Keratinocyte (primary cell): ENCODE results near the gene DPYSL4. TPM values are rescaled to one million over a fixed set of nuclear protein-coding genes. Genes with fewer than 3 reads are reported as not detected.

ENCODE experiments used
- DNase-seq: peaks from one replicate; pipeline ENCODE4 v3.0.0-alpha.2; 2011; ENCODE audit warnings: low read depth, missing footprints, low spot score
- FAIRE-seq: peaks from 2 replicates; lab custom pipeline; 2011; peaks lifted over from hg19 to GRCh38; lab: Jason Lieb, UNC
- H2AFZ ChIP-seq: 2 replicates; pipeline ENCODE4 v1.6.0; 2012; ENCODE audit warnings: low read length, control low read depth, inconsistent platforms; ENCODE audit not compliant: control insufficient read depth
- H3K27ac ChIP-seq: 2 replicates; pipeline ENCODE4 v1.5.1; 2011; ENCODE audit warnings: low read length; ENCODE audit not compliant: control insufficient read depth, insufficient read depth
- H3K27me3 ChIP-seq: 3 replicates; pipeline ENCODE4 v1.6.0; 2011; ENCODE audit warnings: low read length; ENCODE audit not compliant: control insufficient read depth, insufficient read depth; ENCODE audit errors: extremely low read depth
- H3K36me3 ChIP-seq, 2 experiments: 2 replicates in 1 of 2; 3 replicates in 1 of 2; pipeline ENCODE4 v1.5.1; 2011; ENCODE audit warnings: low read length in 2 of 2, mild to moderate bottlenecking in 1 of 2; ENCODE audit not compliant: control insufficient read depth in 2 of 2, insufficient read depth in 2 of 2; ENCODE audit errors: extremely low read depth in 1 of 2
- H3K4me1 ChIP-seq: 3 replicates; pipeline ENCODE4 v1.5.1; 2011; ENCODE audit warnings: low read length; ENCODE audit not compliant: control insufficient read depth, insufficient read depth; ENCODE audit errors: extremely low read depth
- H3K4me2 ChIP-seq: 3 replicates; pipeline ENCODE4 v1.6.0; 2011; ENCODE audit warnings: low read depth, low read length; ENCODE audit not compliant: control insufficient read depth, insufficient read depth; ENCODE audit errors: extremely low read depth
- H3K4me3 ChIP-seq, 3 experiments: fragments of 200-600 bp in 1 of 3; sonication (generic) in 1 of 3; 2 replicates in 2 of 3; 3 replicates in 1 of 3; pipeline ENCODE4 v1.5.1; 2011 to 2016; ENCODE audit warnings: low read length in 3 of 3, mild to moderate bottlenecking in 3 of 3, control low read depth in 2 of 3, inconsistent platforms in 1 of 3, low read depth in 1 of 3, mixed read lengths in 1 of 3, mixed run types in 1 of 3, moderate library complexity in 1 of 3; ENCODE audit not compliant: control insufficient read depth in 2 of 3, insufficient read depth in 2 of 3; ENCODE audit errors: extremely low read depth in 1 of 3
- H3K79me2 ChIP-seq: 2 replicates; pipeline ENCODE4 v1.6.0; 2012; ENCODE audit warnings: low read length; ENCODE audit not compliant: control insufficient read depth, insufficient read depth
- H3K9ac ChIP-seq: 3 replicates; pipeline ENCODE4 v1.6.0; 2011; ENCODE audit warnings: low read length; ENCODE audit not compliant: control insufficient read depth, insufficient read depth; ENCODE audit errors: extremely low read depth
- H3K9me1 ChIP-seq: 3 replicates; pipeline ENCODE4 v1.6.0; 2011; ENCODE audit warnings: low read length; ENCODE audit not compliant: control insufficient read depth, insufficient read depth; ENCODE audit errors: extremely low read depth
- H3K9me3 ChIP-seq: 2 replicates; pipeline ENCODE4 v1.5.1; 2012; ENCODE audit warnings: low read depth, low read length; ENCODE audit not compliant: control insufficient read depth
- H4K20me1 ChIP-seq: 3 replicates; pipeline ENCODE4 v1.6.0; 2011; ENCODE audit warnings: low read length; ENCODE audit not compliant: control insufficient read depth, insufficient read depth; ENCODE audit errors: extremely low read depth
- CTCF ChIP-seq, 3 experiments: IDR thresholded peaks in 1 of 3; conservative IDR thresholded peaks in 1 of 3; optimal IDR thresholded peaks in 1 of 3; 2 replicates in 2 of 3; 3 replicates in 1 of 3; pipeline versions ENCODE3 to v1.5.1; 2011; ENCODE audit warnings: low read length in 3 of 3, mild to moderate bottlenecking in 3 of 3, moderate library complexity in 2 of 3, control low read depth in 1 of 3, inconsistent platforms in 1 of 3; ENCODE audit not compliant: insufficient read depth in 2 of 3; ENCODE audit errors: extremely low read depth in 1 of 3
- EZH2 ChIP-seq: IDR thresholded peaks from one replicate; pipeline ENCODE4 v1.6.1; 2012; ENCODE audit warnings: inconsistent platforms, mild to moderate bottlenecking, low read length, moderate library complexity
- dilution Hi-C: fragments of 300-500 bp; cut with MboI; formaldehyde crosslinking; loops from one replicate; pipeline ENCODE4 v1.7.0; 2020; ENCODE audit warnings: low sequenced_read_pairs; ENCODE audit not compliant: extremely low pct_ligation_motif_present
- polyA plus RNA-seq, 5 experiments: library from polyadenylated mRNA; depleted of rRNA in 3 of 5; stranded (reverse) in 3 of 5; stranded (forward) in 1 of 5; unstranded in 1 of 5; fragments of >200 nt; gene quantifications; 1 replicate in 1 of 5; 2 replicates in 3 of 5; 3 replicates in 1 of 5; pipeline versions ENCODE4 v1.2.1 to v1.2.3, GENCODE V29; 2011 to 2012; ENCODE audit warnings: missing spikeins in 2 of 5, low read depth in 1 of 5, low replicate concordance in 1 of 5

Gene DPYSL4
- polyA plus RNA-seq, 1 donor (not counting 4 experiments of a cell fraction or from before 2014, with no cell fraction given): 7.4 TPM

DNA sequence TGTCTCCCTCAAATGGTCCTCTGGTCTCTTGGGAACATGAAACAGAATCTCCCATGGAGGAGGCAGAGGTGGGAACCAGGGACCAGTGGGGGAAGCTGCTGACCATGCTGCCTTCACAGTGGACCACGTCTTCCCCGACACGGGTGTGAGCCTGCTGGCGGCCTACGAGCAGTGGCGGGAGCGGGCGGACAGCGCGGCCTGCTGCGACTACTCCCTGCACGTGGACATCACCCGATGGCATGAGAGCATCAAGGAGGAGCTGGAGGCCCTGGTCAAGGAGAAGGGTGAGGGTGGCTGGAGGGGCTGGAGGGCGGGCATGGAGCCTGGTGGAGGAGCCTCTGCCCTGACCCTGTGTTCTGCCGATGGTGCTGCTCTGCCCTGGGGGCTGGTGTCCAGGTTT is 8.0 kb downstream of the DPYSL4 start:
- Histone ChIP-seq H3K9me3 (no peaks in the 10 kb centered on the region), H3K27me3 (no peaks in the 10 kb centered on the region), H3K4me3 (no peak overlapping the region), H3K36me3 (no peaks in the 10 kb centered on the region), H2AFZ (no peak overlapping the region), H3K9me1 (no peaks in the 10 kb centered on the region), H3K4me1 (no peaks in the 10 kb centered on the region), H3K27ac (no peak overlapping the region), H3K4me2 (no peak overlapping the region), H3K79me2 (no peaks in the 10 kb centered on the region), H4K20me1 (peaks cover 4% of the 10 kb centered on the region), H3K9ac (no peak overlapping the region)
- no peak for FAIRE-seq
- TF ChIP-seq EZH2 (no peak), CTCF (optimal IDR thresholded peaks at IDR 0.05 in 1 of 3, IDR thresholded peaks at IDR 0.05 in 1 of 3, conservative IDR thresholded peaks at IDR 0.05 in 1 of 3; ENCODE audit: extremely low read depth in 1 of 3, insufficient read depth in 2 of 3, low read length in 3 of 3) (no peak)
- dilution Hi-C loops: no loop called here
- no peak for DNase-seq

GRCh38 chr10:132195366-132196075 is 8.8 kb downstream of the DPYSL4 start:
- no peak overlapping the region for H3K4me2 ChIP-seq
- no peak for TF ChIP-seq CTCF (optimal IDR thresholded peaks at IDR 0.05 in 1 of 3, IDR thresholded peaks at IDR 0.05 in 1 of 3, conservative IDR thresholded peaks at IDR 0.05 in 1 of 3; ENCODE audit: extremely low read depth in 1 of 3, insufficient read depth in 2 of 3, low read length in 3 of 3)
- TF ChIP-seq EZH2: no peak
- H3K9me3 ChIP-seq: no peaks in the 10 kb centered on the region
- FAIRE-seq: no peak
- H3K79me2 ChIP-seq: no peaks in the 10 kb centered on the region
- no peak overlapping the region for H3K27ac ChIP-seq
- DNase-seq: no peak
- peaks cover 4% of the 10 kb centered on the region for H4K20me1 ChIP-seq
- H3K4me1 ChIP-seq: no peaks in the 10 kb centered on the region
- no peak overlapping the region for H3K9ac ChIP-seq
- no peaks in the 10 kb centered on the region for H3K9me1 ChIP-seq
- H2AFZ ChIP-seq: no peak overlapping the region
- dilution Hi-C loops: no loop called here
- no peaks in the 10 kb centered on the region for H3K27me3 ChIP-seq
- no peaks in the 10 kb centered on the region for H3K36me3 ChIP-seq
- H3K4me3 ChIP-seq: no peak overlapping the region
